GDM1 (cell line): Measurements from ENCODE around the gene MAB21L2.

Source experiments
- DNase-seq: peaks from one replicate; lab custom pipeline; 2025; lab: John Stamatoyannopoulos, UW

MAB21L2 gene

GRCh38 chr4:150619042-150619441, 37.1 kb downstream of the MAB21L2 start:
- no peak for DNase-seq

- no peak for DNase-seq
Observed at GRCh38 chr4:150624055-150624454, 42.1 kb downstream of the MAB21L2 start.

DNA sequence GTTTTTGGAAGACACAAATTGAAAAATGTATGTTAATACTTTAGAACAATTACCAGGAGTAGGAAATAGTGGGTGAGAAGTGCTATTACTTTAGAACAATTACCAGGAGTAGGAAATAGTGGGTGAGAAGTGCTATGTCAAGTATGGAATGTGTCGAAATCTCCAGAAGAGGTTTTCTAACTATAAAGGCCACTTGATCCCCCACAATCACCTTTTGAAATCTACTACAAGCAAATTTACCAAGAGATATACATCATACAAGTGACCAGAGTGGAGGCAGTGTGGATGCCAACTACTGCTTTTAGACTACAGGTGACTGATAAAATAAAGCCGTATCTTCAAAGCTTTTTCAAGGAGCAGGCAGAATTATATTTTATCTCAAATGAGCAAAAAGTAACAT, 43.1 kb downstream of the MAB21L2 start:
- no peak for DNase-seq

DNA sequence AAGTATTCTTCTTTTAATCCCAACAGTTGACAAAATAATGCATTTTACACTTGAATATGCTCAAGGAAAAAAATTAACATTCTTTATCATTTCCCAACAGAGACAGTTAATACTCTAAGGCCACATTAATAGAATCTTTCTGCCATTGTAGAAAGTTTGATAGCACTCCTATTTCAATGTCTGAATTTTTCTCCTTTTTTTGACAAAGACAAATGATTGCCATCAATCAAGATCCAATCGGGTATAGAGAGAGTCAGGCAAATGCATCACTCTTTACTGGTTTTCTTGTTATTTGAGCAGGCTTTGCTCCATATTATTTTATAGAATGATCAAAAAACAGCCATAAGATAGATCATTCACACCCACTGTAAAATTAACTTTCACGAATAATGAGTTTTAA, 46.1 kb downstream of the MAB21L2 start:
- DNase-seq, result no peak

DNA sequence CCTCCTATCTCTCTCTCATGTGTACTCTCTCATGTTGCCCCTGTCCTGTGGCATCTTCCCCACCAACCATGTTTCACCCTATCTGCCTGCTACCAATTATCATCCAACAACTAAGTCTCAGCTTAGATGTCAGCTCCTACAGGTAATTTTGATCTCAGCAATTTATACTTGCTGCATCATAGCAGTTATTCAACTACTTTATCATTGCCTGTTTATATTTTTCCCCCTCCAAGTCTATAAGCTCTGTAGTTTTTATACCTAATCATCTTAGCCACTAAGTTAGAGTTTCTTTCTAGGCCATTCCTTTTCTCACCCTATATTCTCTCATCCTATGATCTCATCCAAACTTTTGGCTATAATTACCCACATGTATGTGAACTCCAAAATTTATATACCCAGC, 50.7 kb downstream of the MAB21L2 start:
- DNase-seq, result no peak
